ENCODE results near the gene PHACTR4. TPM values are rescaled to one million over a fixed set of nuclear protein-coding genes. Genes with fewer than 3 reads are reported as not detected.
"Not testable (repeated sequence)": the region's sequence is repeated elsewhere in the genome, so short reads cannot be mapped to it uniquely, and the experiment has no call there.

Gene PHACTR4
- total RNA-seq, 1 donor = 16.3 TPM

DNA sequence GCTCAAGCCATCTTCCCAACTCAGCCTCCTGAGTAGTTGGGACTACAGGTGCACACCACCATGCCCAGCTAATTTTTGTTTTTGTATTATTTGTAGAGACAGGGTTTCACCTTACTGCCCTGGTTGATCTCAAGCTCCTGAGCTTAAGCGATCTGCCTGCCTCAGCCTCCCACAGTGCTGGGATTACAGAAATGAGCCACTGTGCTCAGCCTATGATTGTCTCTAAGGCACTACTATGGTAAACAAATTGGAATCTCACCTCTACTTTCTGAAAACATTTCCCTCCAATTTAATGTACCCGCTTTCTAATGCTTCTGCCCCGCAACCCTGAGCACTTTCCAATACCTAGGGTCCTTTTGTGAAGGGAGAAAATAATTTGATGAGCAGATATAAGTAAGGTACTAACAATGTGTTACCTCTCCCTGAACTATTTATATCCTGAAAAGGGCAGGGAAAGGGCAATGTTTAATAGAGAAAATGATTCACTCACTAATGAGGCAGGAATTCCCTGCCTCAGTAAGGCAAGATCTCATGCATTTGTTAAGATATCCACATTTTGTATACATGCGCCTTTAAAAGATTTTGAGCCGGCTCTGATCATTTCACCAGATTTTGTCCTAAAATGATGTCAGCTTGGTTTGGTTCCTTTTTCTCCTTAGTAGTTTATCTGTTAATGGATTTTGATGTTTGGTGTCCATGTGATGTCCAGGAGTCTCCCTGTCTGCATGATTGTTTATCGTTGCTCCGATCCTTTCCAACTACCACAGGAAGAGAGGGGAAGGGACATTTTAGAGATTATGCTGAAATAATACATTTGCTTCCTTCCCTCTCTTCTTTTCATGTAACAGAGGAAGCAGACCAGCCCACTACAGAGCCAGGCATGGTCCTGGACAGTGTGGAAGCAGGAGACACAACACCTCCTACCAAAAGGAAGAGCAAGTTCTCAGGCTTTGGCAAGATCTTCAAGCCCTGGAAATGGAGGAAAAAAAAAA is 89.0 kb downstream of the PHACTR4 start:
- H3K4me3 ChIP-seq (ENCODE audit: low read depth, low read length) = no peak overlapping the region
- no peak for DNase-seq (ENCODE audit: low read depth)
- TF ChIP-seq CTCF (IDR thresholded peaks at IDR 0.05; ENCODE audit: insufficient read depth, low read length) = no peak

DNA sequence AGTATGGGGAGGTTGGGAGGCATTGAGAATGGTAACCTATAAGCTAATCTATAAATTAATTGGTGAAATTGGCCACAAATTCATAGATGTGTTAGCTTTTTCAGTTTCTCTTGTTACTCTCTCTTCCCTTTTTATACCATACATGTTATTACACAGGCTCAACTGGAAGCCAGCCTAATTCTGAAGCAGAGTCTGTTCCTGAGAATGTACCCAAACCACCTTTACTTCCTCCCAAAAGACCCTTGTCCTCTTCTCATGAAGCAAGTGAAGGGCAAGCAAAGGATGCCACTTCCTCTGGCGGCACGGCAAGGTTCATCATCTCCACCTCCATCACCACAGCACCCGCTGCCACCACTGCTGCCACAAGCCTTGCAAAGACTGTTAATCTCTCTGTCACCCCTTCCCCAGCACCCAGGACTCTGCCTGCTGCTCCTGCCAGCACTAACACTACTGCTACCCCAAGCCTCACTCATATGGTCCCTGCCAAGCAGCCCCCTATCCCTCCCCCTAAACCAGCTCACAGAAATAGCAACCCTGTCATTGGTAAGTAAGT is 96.8 kb downstream of the PHACTR4 start:
- no peak for DNase-seq (ENCODE audit: low read depth)
- TF ChIP-seq CTCF (IDR thresholded peaks at IDR 0.05; ENCODE audit: insufficient read depth, low read length) = no peak

GRCh38 chr1:28470146-28470545 is 100.6 kb downstream of the PHACTR4 start:
- TF ChIP-seq CTCF (IDR thresholded peaks at IDR 0.05; ENCODE audit: insufficient read depth, low read length) = no peak
- DNase-seq (ENCODE audit: low read depth) = no peak
- H3K4me3 ChIP-seq (ENCODE audit: low read depth, low read length) = no peak overlapping the region

More for the DNA sequence above, 96.8 kb downstream of the PHACTR4 start:
- H3K4me3 ChIP-seq (ENCODE audit: low read depth, low read length) = no peak overlapping the region

DNA sequence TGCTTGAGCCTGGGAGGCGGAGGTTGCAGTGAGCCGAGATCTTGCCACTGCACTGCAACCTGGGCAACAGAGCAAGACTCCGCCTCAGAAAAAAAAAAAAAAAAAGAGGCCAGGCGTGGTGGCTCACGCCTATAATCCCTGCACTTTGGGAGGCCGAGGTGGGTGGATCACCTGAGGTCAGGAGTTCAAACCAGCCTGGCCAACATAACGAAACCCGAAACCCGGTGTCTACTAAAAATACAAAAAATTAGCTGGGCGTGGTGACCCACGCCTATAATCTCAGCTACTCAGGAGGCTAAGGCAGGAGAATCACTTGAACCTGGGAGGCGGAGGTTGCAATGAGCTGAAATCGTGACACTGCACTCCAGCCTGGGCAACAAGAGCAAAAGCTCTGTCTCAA is 110.0 kb downstream of the PHACTR4 start:
- not testable (repeated sequence) for H3K4me3 ChIP-seq (ENCODE audit: low read depth, low read length); DNase-seq (ENCODE audit: low read depth)

DNA sequence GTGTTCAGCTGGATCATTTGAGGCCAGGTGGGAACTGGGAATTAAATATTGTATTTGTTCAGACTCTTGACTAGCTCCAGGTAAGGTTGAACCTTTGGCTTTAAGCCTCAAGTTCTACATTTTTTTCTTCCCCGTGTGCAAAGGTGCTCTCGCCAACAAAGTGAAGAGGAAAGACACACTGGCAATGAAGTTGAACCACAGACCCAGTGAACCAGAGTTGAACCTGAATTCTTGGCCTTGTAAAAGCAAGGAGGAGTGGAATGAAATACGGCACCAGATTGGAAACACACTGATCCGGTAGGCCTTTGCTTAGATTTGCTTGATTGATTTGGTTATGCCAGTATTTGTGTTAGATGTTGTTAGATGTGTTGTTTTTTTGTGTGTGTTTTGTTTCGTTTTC is 110.8 kb downstream of the PHACTR4 start:
- H3K4me3 ChIP-seq (ENCODE audit: low read depth, low read length) = no peak overlapping the region
- no peak for DNase-seq (ENCODE audit: low read depth)
- TF ChIP-seq CTCF (IDR thresholded peaks at IDR 0.05; ENCODE audit: insufficient read depth, low read length) = no peak

- DNase-seq (ENCODE audit: low read depth) = no peak
- no peak overlapping the region for H3K4me3 ChIP-seq (ENCODE audit: low read depth, low read length)
- TF ChIP-seq CTCF (IDR thresholded peaks at IDR 0.05; ENCODE audit: insufficient read depth, low read length) = no peak
Observed at GRCh38 chr1:28482138-28482537, 112.6 kb downstream of the PHACTR4 start.

- H3K4me3 ChIP-seq (ENCODE audit: low read depth, low read length) = no peak overlapping the region
- no peak for DNase-seq (ENCODE audit: low read depth)
- TF ChIP-seq CTCF (IDR thresholded peaks at IDR 0.05; ENCODE audit: insufficient read depth, low read length) = no peak
Observed at GRCh38 chr1:28482702-28483101, 113.2 kb downstream of the PHACTR4 start.

Measured in fibroblast of the aortic adventitia (primary cell).